HepG2 (cell line): ENCODE measurements around the gene FUCA2. TPM values are rescaled to one million over a fixed set of nuclear protein-coding genes. Genes with fewer than 3 reads are reported as not detected.

Experiments used
- ATAC-seq: fragments of 200-7000 bp; cut with Tn5 transposase; 3 replicates; pipeline ENCODE4 v1.9.1; 2020; ENCODE audit warnings: mild to moderate bottlenecking, moderate library complexity
- BruUV-seq: library from RNA; stranded (reverse); fragments of 400-500 nt; replicated peaks from 2 replicates; lab custom pipeline; 2021; lab: Mats Ljungman, UMichigan
- CTCF ChIA-PET: fragments of 300-600 bp; formaldehyde crosslinking; extraction: SDS; loops from one replicate; lab custom pipeline; 2021; ENCODE audit warnings: low total read pairs, inconsistent platforms, low intra/inter-chr PET ratio; lab: Yijun Ruan, JAX
- POLR2A ChIA-PET: fragments of 350-600 bp; sonication (Branson Sonifier 250); formaldehyde crosslinking; loops from one replicate; lab custom pipeline; 2020; ENCODE audit warnings: antibody characterized with exemption, inconsistent platforms; lab: Yijun Ruan, JAX
- DNase-seq: peaks from one replicate; pipeline ENCODE4 v3.0.0-alpha.2; 2015; ENCODE audit warnings: low spot score
- FAIRE-seq: peaks from 3 replicates; lab custom pipeline; 2011; peaks lifted over from hg19 to GRCh38; lab: Jason Lieb, UNC
- H2AFZ ChIP-seq: one replicate; pipeline ENCODE4 v1.6.1; 2011; ENCODE audit warnings: low read length, inconsistent platforms
- H3K27ac ChIP-seq: fragments of 300-600 bp; 3 replicates; pipeline ENCODE4 v1.8.0; 2011; ENCODE audit warnings: mixed run types, mild to moderate bottlenecking, mixed read lengths, low read length, inconsistent platforms; ENCODE audit not compliant: insufficient read depth; ENCODE audit errors: extremely low read length
- H3K27me3 ChIP-seq, 2 experiments: fragments of 200-600 bp in 1 of 2; 2 replicates in 1 of 2; 3 replicates in 1 of 2; pipeline versions ENCODE4 v1.6.0 to v1.8.0; 2011; ENCODE audit warnings: low read length in 2 of 2, mild to moderate bottlenecking in 2 of 2, moderate library complexity in 2 of 2, inconsistent platforms in 1 of 2; ENCODE audit not compliant: insufficient read depth in 2 of 2, control insufficient read depth in 1 of 2
- H3K36me3 ChIP-seq, 2 experiments: fragments of 200-600 bp in 1 of 2; replicated peaks in 1 of 2; 2 replicates in 1 of 2; 3 replicates in 1 of 2; pipeline versions ENCODE4 v1.5.1 to v1.8.0; 2011; ENCODE audit warnings: low read length in 2 of 2, inconsistent platforms in 1 of 2; ENCODE audit not compliant: insufficient read depth in 2 of 2, control insufficient read depth in 1 of 2
- H3K4me1 ChIP-seq: 2 replicates; pipeline ENCODE4 v1.5.1; 2012; ENCODE audit warnings: low read length, inconsistent platforms; ENCODE audit not compliant: insufficient read depth
- H3K4me2 ChIP-seq: 2 replicates; pipeline ENCODE4 v1.6.0; 2011; ENCODE audit warnings: low read depth, low read length, inconsistent platforms
- H3K4me3 ChIP-seq, 3 experiments: fragments of 200-600 bp in 1 of 3; sonication (generic), shearing (Covaris generic) in 1 of 3; replicated peaks in 1 of 3; 2 replicates each; pipeline ENCODE4 v1.5.1; 2011 to 2016; ENCODE audit warnings: low read length in 3 of 3, inconsistent platforms in 2 of 3, low read depth in 2 of 3, mild to moderate bottlenecking in 2 of 3, control low read depth in 1 of 3, mixed read lengths in 1 of 3; ENCODE audit not compliant: insufficient read depth in 1 of 3
- H3K79me2 ChIP-seq: one replicate; pipeline ENCODE4 v1.6.1; 2011; ENCODE audit warnings: low read length, inconsistent platforms; ENCODE audit not compliant: insufficient read depth
- H3K9ac ChIP-seq: 2 replicates; pipeline ENCODE4 v1.6.0; 2011; ENCODE audit warnings: mild to moderate bottlenecking, low read depth, low read length, inconsistent platforms; ENCODE audit not compliant: insufficient read depth
- H3K9me3 ChIP-seq: 2 replicates; pipeline ENCODE4 v1.5.1; 2012; ENCODE audit warnings: mild to moderate bottlenecking, low read length
- H4K20me1 ChIP-seq: 2 replicates; pipeline ENCODE4 v1.6.0; 2011; ENCODE audit warnings: inconsistent platforms, mild to moderate bottlenecking, low read length, moderate library complexity; ENCODE audit not compliant: insufficient read depth
- AHR ChIP-seq: IDR thresholded peaks from 2 replicates; pipeline ENCODE4 v1.6.1; 2018; ENCODE audit warnings: missing genetic modification reagents, missing compliant biosample characterization
- ATRX ChIP-seq: sonication (generic); formaldehyde crosslinking; IDR thresholded peaks from 2 replicates; pipeline ENCODE4 v1.4.0; 2020; ENCODE audit warnings: missing genetic modification reagents, borderline replicate concordance
- HMGA1 ChIP-seq: sonication (generic); formaldehyde crosslinking; conservative IDR thresholded peaks from 2 replicates; pipeline ENCODE4 v1.4.0; 2020; ENCODE audit warnings: missing genetic modification reagents
- POGZ ChIP-seq: sonication (generic); formaldehyde crosslinking; IDR thresholded peaks from 2 replicates; pipeline ENCODE4 v1.4.0; 2020; ENCODE audit warnings: mild to moderate bottlenecking, missing genetic modification reagents
- REPIN1 ChIP-seq: sonication (generic); formaldehyde crosslinking; IDR thresholded peaks from 2 replicates; pipeline ENCODE4 v1.8.0; 2022; ENCODE audit warnings: missing genetic modification reagents, low read depth, mild to moderate bottlenecking, borderline replicate concordance
- SUZ12 ChIP-seq: fragments of 150-350 bp; IDR thresholded peaks from 2 replicates; pipeline ENCODE4 v1.6.1; 2014; ENCODE audit warnings: low read depth, low read length
- ZNF12 ChIP-seq: sonication (generic); formaldehyde crosslinking; IDR thresholded peaks from 2 replicates; pipeline ENCODE4 v1.5.0; 2020; ENCODE audit warnings: missing genetic modification reagents
- ZNF207 ChIP-seq: fragments of 450-650 bp; IDR thresholded peaks from 2 replicates; pipeline ENCODE4 v1.6.1; 2016; ENCODE audit warnings: antibody characterized with exemption, borderline replicate concordance
- ZNF367 ChIP-seq: sonication (generic); formaldehyde crosslinking; IDR thresholded peaks from 2 replicates; pipeline ENCODE4 v1.4.0; 2020; ENCODE audit warnings: missing genetic modification reagents, borderline replicate concordance
- ZNF501 ChIP-seq: sonication (generic); formaldehyde crosslinking; IDR thresholded peaks from 2 replicates; pipeline ENCODE4 v1.5.1; 2020; ENCODE audit warnings: mild to moderate bottlenecking, moderate library complexity, missing genetic modification reagents
- ZNF703 ChIP-seq: sonication (generic); formaldehyde crosslinking; IDR thresholded peaks from 2 replicates; pipeline ENCODE4 v1.5.1; 2020; ENCODE audit warnings: missing genetic modification reagents, mild to moderate bottlenecking, moderate library complexity, borderline replicate concordance
- ZSCAN22 ChIP-seq: sonication (generic); formaldehyde crosslinking; IDR thresholded peaks from 2 replicates; pipeline ENCODE4 v1.4.0; 2020; ENCODE audit warnings: mild to moderate bottlenecking, missing genetic modification reagents
- WGBS: methylation state at CpG from one replicate; pipeline ENCODE4 v1.1.6; 2017; ENCODE audit warnings: low lambda C conversion rate; 5-methylcytosine and 5-hydroxymethylcytosine counted together
- in situ Hi-C: cut with HindIII; loops from 2 replicates; pipeline ENCODE4 v1.10.0; 2017; ENCODE audit warnings: low pct_unique_long_range_greater_than_20kb; ENCODE audit not compliant: extremely low pct_ligation_motif_present
- intact Hi-C: fragments of 100-400 bp; cut with micrococcal nuclease; formaldehyde crosslinking; loops from one replicate; pipeline ENCODE4 v1.10.0; 2022; ENCODE audit not compliant: unreplicated experiment
- polyA plus RNA-seq, 8 experiments: library from polyadenylated mRNA; depleted of rRNA in 3 of 8; stranded (reverse) in 7 of 8; unstranded in 1 of 8; fragments of >200 nt; fragmentation: Illumina TruSeq in 4 of 8; extraction: Trizol in 4 of 8; gene quantifications; 2 replicates each; pipeline versions ENCODE4 v1.2.1 to v1.2.3, GENCODE V29; 2011 to 2016; ENCODE audit warnings: low read depth in 4 of 8, missing spikeins in 1 of 8, mixed read lengths in 1 of 8; ENCODE audit not compliant: insufficient read depth in 1 of 8
- total RNA-seq, 5 experiments: library from RNA; depleted of rRNA; stranded (reverse); fragments of >200 nt; fragmentation: Illumina TruSeq; extraction: Trizol; gene quantifications; 2 replicates each; pipeline ENCODE4 v1.2.3, GENCODE V29; 2016; ENCODE audit warnings: low read depth in 1 of 5
- TF ChIP-seq, protein P1 (sequence below): sonication (generic); formaldehyde crosslinking; conservative IDR thresholded peaks from 2 replicates; pipeline ENCODE4 v1.8.0; 2022; ENCODE audit warnings: low read depth, missing genetic modification reagents
- TF ChIP-seq, protein P2 (sequence below): fragments of 450-650 bp; IDR thresholded peaks from 2 replicates; pipeline ENCODE4 v1.6.1; 2017
- TF ChIP-seq, protein P3 (sequence below): sonication (generic); formaldehyde crosslinking; IDR thresholded peaks from 2 replicates; pipeline ENCODE4 v1.4.0; 2020; ENCODE audit warnings: missing genetic modification reagents

The FUCA2 gene
- total and polyA plus RNA-seq, 2 of the 13 experiments (the other 11 are each of a cell fraction or from before 2014, with no cell fraction given), result 87.4 to 144 TPM

DNA sequence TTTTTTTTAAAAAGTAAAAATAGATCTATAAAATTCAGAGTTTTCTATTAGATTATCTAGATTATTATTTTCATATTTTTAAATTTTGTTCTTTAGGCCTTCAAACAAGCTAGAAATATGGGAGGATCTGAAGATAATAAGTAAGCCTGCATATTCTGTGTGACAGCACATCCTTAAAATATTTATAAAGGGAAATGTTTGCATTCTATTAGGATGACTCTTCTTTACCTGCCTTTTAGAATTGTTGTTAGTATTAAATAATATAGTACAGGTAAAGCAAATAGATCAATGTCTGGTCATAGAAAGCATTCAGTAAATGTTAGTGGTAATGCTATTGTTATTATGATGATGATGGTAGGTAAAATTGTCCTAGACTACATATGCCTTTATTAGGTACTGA lies 43.5 kb downstream of the FUCA2 start:
- Histone ChIP-seq H2AFZ (no peak overlapping the region), H4K20me1 (no peaks in the 10 kb centered on the region), H3K4me1 (no peaks in the 10 kb centered on the region), H3K4me3 (no peak overlapping the region), H3K79me2 (no peaks in the 10 kb centered on the region), H3K36me3 (peaks cover 6 to 18% of the 10 kb centered on the region in 2 experiments), H3K27me3 (no peaks in the 10 kb centered on the region), H3K9me3 (no peaks in the 10 kb centered on the region), H3K9ac (no peak overlapping the region), H3K27ac (no peak overlapping the region), H3K4me2 (no peak overlapping the region)
- in situ Hi-C loops (no loop called here), intact Hi-C loops (no loop called here)
- TF ChIP-seq AHR (no peak), SUZ12 (no peak), ATRX (no peak), HMGA1 (CRISPR knock-in tag) (no peak)
- TF ChIP-seq, protein P1, sequence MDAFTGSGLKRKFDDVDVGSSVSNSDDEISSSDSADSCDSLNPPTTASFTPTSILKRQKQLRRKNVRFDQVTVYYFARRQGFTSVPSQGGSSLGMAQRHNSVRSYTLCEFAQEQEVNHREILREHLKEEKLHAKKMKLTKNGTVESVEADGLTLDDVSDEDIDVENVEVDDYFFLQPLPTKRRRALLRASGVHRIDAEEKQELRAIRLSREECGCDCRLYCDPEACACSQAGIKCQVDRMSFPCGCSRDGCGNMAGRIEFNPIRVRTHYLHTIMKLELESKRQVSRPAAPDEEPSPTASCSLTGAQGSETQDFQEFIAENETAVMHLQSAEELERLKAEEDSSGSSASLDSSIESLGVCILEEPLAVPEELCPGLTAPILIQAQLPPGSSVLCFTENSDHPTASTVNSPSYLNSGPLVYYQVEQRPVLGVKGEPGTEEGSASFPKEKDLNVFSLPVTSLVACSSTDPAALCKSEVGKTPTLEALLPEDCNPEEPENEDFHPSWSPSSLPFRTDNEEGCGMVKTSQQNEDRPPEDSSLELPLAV, result no peak
- POLR2A ChIA-PET, result no interaction called here
- FAIRE-seq (no peak), DNase-seq (no peak), ATAC-seq (no peak)
- CTCF ChIA-PET, result no interaction called here
- no TSS peak for BruUV-seq

DNA sequence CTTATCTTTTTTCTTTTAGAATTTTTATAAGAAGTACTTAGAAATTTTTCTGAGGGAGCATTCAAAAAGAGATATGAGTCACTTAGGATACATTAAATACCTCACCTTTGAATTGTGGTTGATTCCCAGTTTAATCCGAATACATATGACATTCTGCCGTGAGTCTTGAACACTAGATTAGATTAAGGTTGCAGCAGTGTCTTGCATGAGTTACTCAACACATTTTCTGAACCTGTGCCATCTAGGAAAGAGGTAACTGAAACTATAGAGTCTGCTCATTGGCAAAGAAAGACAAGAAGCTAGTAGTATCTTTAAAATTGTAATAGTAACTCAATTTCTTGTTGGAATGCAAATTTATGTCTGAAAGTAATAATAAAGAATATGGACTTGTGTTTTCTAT lies 46.0 kb downstream of the FUCA2 start:
- ChIA-PET POLR2A (no interaction called here), CTCF (no interaction called here)
- Histone ChIP-seq H3K9me3 (no peaks in the 10 kb centered on the region), H2AFZ (no peak overlapping the region), H3K36me3 (peaks cover 8 to 28% of the 10 kb centered on the region in 2 experiments), H3K4me2 (no peak overlapping the region), H3K27ac (no peak overlapping the region), H4K20me1 (no peaks in the 10 kb centered on the region), H3K4me1 (no peaks in the 10 kb centered on the region), H3K79me2 (no peaks in the 10 kb centered on the region), H3K4me3 (no peak overlapping the region), H3K27me3 (no peaks in the 10 kb centered on the region), H3K9ac (no peak overlapping the region)
- ATAC-seq, result no peak
- no TSS peak for BruUV-seq
- in situ Hi-C loops (no loop called here), intact Hi-C loops (no loop called here)
- no peak for DNase-seq
- WGBS, result 100% methylated on average over 2 of the region's 2 CpGs
- no peak for TF ChIP-seq ZNF367
- TF ChIP-seq ZSCAN22, result no peak
- TF ChIP-seq POGZ, result no peak
- no peak for TF ChIP-seq ZNF12 (CRISPR knock-in tag)
- no peak for TF ChIP-seq REPIN1 (CRISPR knock-in tag)
- TF ChIP-seq, protein P2, sequence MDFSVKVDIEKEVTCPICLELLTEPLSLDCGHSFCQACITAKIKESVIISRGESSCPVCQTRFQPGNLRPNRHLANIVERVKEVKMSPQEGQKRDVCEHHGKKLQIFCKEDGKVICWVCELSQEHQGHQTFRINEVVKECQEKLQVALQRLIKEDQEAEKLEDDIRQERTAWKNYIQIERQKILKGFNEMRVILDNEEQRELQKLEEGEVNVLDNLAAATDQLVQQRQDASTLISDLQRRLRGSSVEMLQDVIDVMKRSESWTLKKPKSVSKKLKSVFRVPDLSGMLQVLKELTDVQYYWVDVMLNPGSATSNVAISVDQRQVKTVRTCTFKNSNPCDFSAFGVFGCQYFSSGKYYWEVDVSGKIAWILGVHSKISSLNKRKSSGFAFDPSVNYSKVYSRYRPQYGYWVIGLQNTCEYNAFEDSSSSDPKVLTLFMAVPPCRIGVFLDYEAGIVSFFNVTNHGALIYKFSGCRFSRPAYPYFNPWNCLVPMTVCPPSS, result no peak
- no peak for TF ChIP-seq ZNF703 (CRISPR knock-in tag)
- TF ChIP-seq, protein P3, sequence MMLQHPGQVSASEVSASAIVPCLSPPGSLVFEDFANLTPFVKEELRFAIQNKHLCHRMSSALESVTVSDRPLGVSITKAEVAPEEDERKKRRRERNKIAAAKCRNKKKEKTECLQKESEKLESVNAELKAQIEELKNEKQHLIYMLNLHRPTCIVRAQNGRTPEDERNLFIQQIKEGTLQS (CRISPR knock-in tag), result no peak
- TF ChIP-seq ZNF207, result no peak
- no peak for TF ChIP-seq ZNF501 (CRISPR knock-in tag)
- FAIRE-seq, result no peak
